ENCODE measurements around the gene NT5C3B.
A peak's percentile ranks its signal among the peaks of the same experiment; 100 is the strongest.

Gene NT5C3B

GRCh38 chr17:41794540-41794975 is 41.5 kb downstream of the NT5C3B start:
- no peak for DNase-seq
- Histone ChIP-seq H3K9me3 (no peaks in the 10 kb centered on the region), H3K4me3 (ENCODE audit: low read depth, low read length) (no peak overlapping the region), H3K27me3 (no peaks in the 10 kb centered on the region), H3K36me3 (no peaks in the 10 kb centered on the region), H3K4me1 (peaks cover 14% of the 10 kb centered on the region)
- TF ChIP-seq CTCF (IDR thresholded peaks at IDR 0.05; ENCODE audit: low read depth, low read length): no peak

GRCh38 chr17:41793784-41794539 is 42.1 kb downstream of the NT5C3B start:
- TF ChIP-seq CTCF (IDR thresholded peaks at IDR 0.05; ENCODE audit: low read depth, low read length): no peak
- Histone ChIP-seq H3K4me1 (peaks cover 14% of the 10 kb centered on the region), H3K36me3 (no peaks in the 10 kb centered on the region), H3K4me3 (ENCODE audit: low read depth, low read length) (no peak overlapping the region), H3K27me3 (no peaks in the 10 kb centered on the region), H3K9me3 (no peaks in the 10 kb centered on the region)
- DNase-seq: no peak

- Histone ChIP-seq H3K4me3 (ENCODE audit: low read depth, low read length) (no peak overlapping the region), H3K4me1 (peaks cover 14% of the 10 kb centered on the region), H3K36me3 (no peaks in the 10 kb centered on the region), H3K27me3 (no peaks in the 10 kb centered on the region), H3K9me3 (no peaks in the 10 kb centered on the region)
- peak; percentile 52 for DNase-seq
- no peak for TF ChIP-seq CTCF (IDR thresholded peaks at IDR 0.05; ENCODE audit: low read depth, low read length)
Measured at GRCh38 chr17:41792845-41793783, 42.9 kb downstream of the NT5C3B start.

GRCh38 chr17:41787021-41787418 is 49.0 kb downstream of the NT5C3B start:
- Histone ChIP-seq H3K27me3 (no peaks in the 10 kb centered on the region), H3K4me3 (ENCODE audit: low read depth, low read length) (no peak overlapping the region), H3K4me1 (peaks cover 4% of the 10 kb centered on the region), H3K36me3 (no peaks in the 10 kb centered on the region), H3K9me3 (no peaks in the 10 kb centered on the region)
- DNase-seq: no peak
- no peak for TF ChIP-seq CTCF (IDR thresholded peaks at IDR 0.05; ENCODE audit: low read depth, low read length)

GRCh38 chr17:41786227-41787020 is 49.6 kb downstream of the NT5C3B start, which contains the start of gene JUP:
TSS of gene JUP (minus strand) at chr17:41786711. CDS start at chr17:41771854, 14,857 bp downstream.
- Histone ChIP-seq H3K9me3 (no peaks in the 10 kb centered on the region), H3K4me1 (peaks cover 7% of the 10 kb centered on the region), H3K36me3 (no peaks in the 10 kb centered on the region), H3K4me3 (ENCODE audit: low read depth, low read length) (peak within 1 kb of the TSS; percentile 61), H3K27me3 (no peaks in the 10 kb centered on the region)
- DNase-seq: peak; percentile 100
- peak; percentile 46 for TF ChIP-seq CTCF (IDR thresholded peaks at IDR 0.05; ENCODE audit: low read depth, low read length)

Data from BE2C (cell line).